Measurements from ENCODE around the gene TMEM218.
"Not testable (repeated sequence)": the region's sequence is repeated elsewhere in the genome, so short reads cannot be mapped to it uniquely, and the experiment has no call there.

The TMEM218 gene

DNA sequence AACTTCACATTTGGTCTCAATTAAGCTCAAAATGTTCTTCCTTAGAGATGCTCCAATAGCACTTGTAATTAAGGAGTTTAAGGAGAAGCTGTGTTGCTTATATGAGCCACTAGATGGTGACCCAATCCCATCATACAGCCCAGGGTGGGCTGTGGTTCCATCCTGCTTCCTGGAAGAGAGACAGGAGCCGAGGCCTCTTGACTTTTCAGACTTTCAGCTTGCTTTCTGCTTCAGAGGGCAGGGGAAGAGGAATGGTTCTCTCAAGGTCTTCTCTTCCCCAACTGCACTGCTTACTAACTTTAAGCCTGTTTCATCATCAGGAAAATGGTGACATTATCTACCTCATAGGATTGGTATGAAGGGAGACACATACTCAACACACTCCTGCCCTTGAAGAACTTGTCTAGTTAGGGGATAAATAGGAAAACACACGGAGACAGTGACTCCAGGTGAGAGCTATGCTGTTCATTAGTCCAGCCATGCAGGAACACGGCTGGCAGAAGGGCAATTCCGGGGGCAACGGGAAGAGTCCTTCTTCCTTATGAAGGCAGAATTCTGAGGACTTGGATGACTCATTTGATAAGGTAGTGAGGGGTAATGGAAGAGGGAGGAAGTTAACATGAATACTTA, 20.1 kb downstream of the TMEM218 start:
- in situ Hi-C loops (cut with MboI; ENCODE audit: low sequenced_read_pairs), result no loop called here

DNA sequence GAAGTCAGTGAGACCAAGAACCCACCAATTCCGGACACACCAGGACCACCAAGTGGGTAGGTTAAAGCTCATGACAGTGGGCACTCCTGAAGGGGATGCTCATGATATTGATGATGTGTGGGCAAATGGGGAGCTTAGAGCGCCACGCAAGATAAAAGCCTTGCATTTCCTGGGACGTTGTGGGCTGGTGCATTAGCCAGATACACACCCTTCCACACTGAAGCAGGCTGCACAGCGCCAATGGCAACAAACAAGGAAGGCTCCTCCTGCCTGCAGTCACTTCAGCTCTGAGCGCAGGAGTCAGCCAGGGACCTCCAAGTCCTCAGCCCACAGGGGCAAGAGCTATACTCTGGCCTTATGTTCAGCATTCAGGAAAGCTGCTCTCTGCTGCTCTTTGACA, 20.6 kb downstream of the TMEM218 start:
- in situ Hi-C loops (cut with MboI; ENCODE audit: low sequenced_read_pairs), result no loop called here

DNA sequence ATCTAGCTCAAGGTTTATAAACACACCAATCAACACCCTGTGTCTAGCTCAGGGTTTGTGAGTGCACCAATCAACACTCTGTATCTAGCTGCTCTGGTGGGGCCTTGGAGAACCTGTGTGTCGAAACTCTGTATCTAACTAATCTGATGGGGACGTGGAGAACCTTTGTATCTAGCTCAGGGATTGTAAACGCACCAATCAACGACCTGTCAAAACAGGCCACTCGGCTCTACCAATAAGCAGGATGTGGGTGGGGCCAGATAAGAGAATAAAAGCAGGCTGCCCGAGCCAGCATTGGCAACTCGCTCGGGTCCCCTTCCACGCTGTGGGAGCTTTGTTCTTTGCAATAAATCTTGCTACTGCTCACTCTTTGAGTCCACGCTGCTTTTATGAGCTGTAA, 21.3 kb downstream of the TMEM218 start:
- in situ Hi-C loops (cut with MboI; ENCODE audit: low sequenced_read_pairs), result not testable (repeated sequence)

DNA sequence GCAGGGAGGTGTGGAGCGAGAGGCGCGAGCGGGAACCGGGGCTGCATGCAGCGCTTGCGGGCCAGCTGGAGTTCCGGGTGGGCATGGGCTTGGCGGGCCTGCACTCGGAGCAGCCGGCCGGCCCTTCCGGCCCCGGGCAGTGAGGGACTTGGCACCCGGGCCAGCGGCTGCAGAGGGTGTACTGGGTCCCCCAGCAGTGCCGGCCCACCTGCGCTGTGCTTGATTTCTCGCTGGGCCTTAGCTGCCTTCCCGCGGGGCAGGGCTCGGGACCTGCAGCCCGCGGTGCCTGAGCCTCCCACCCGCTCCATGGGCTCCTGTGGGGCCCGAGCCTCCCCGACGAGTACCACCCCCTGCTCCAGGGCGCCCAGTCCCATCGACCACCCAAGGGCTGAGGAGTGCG, 21.9 kb downstream of the TMEM218 start:
- in situ Hi-C loops (cut with MboI; ENCODE audit: low sequenced_read_pairs), result not testable (repeated sequence)

DNA sequence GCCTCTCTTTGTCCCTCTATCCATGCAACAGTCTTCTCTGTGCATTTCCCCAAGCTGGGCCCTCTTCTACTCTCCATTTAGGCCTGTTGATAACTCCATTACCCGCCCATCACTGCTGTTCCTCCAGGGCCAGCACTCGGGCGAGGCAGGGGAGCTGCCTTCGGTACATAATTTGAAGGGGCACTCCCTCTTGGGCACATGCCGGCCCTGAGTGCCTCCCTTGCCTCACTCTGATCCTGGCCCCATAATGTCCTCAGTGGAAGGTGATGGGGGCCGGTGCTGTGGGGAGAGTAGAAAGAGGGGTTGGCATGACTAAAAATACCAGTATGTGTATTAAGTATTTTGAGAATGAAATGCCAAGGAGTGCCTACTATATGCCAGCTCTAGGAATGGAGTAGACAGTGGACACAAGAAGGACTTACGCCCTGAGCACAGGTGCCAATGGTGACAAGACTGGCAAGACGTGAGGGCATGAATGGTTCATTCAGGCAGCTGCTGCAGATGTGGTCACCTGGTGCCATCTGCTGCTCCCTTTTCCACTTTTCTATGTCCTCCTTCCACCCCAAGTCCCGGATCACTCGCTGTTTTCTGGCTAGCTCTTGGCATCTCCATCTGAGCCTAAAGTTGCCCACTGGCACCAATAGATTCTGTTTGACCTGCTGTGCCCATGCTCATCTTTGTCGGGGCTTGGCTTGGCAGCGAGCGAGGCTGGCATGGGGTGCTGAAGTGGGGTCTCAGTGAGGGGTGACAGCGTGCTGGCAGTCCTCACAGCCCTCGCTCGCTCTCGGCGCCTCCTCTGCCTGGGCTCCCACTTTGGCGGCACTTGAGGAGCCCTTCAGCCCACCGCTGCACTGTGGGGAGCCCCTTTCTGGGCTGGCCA, 22.6 kb downstream of the TMEM218 start:
- in situ Hi-C loops (cut with MboI; ENCODE audit: low sequenced_read_pairs), result no loop called here

DNA sequence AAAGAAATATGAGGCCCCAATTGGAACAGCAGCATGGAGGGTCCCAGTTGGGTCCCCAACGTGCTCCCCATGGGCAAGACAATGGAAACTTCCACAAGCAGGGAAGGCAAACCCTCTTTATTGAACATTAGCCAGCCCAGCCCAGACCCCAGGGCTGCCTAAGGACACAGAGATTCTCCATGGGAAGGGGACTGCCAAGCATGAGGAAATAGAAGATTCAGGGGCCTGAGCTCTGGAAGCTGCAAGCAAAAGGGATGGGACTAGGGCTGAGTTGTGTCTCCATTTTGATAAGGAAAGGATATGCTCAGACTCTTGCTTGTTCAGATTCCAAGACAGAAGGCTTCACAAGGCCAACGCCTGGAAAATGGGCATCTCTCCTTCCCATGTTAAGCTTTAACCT, 23.3 kb downstream of the TMEM218 start:
- in situ Hi-C loops (cut with MboI; ENCODE audit: low sequenced_read_pairs), result no loop called here

DNA sequence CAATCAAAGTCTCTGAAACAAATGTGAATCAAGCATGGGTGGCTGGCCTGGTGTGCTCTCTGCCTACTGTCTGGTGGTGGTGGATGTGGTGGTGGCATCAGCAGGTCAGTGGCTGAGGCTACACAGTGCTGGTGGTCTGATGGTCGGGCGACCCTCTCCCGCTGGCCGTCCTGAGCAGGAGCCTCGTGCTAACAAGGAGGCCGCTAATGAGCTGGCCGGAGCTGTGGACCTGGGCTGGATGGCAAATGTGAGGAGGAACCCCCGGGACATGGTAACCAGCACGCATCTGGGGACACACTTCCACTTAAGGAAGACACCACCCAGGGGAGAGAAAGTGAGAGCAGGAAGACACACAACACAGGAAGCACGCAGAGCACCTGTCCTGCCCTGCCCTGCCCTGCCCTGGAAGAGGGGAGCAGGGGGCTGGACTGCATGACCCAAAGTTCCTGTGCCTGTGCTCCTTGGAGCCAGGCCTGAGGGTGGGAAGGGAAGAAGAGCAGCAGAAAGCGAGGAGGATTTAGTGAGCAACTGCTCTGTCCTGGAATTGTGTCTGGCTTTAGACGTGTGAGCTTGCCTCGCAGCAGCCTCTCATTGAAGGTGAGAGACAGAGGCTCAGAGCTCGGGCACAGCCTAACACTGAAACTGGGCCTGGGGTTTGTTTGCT, 24.7 kb downstream of the TMEM218 start:
- in situ Hi-C loops (cut with MboI; ENCODE audit: low sequenced_read_pairs), result no loop called here

DNA sequence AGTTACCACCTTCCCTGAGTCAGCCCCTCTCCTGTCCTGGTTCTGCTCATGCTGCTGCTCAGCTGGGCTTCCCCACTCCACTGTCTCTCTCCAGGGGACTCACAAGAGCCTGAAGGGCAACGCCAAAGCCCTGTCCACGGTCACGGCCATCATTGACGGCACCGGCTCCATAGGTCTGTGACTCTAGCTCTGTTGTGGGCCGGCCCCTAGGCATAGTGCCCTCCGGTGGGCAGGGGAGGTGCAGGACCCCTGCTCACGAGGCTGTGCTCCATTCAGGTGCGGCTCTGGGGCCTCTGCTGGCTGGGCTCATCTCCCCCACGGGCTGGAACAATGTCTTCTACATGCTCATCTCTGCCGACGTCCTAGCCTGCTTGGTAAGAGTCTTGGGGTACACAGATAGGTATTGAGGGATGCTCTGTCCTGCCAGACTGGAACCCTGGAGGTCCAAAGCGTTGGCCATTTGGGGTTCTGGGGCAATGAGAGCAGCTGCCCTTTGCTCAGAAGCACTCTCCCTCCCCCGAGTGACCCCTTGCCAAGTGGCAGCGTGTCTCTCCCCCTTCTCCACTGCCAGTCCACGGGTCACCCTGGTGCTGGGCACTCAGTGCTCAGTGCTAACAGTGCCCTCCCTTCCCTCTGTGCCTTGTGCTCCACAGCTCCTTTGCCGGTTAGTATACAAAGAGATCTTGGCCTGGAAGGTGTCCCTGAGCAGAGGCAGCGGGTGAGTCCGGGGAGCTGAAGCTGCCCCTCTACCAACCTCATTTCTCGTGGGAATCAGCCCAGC, 25.9 kb downstream of the TMEM218 start:
- in situ Hi-C loops (cut with MboI; ENCODE audit: low sequenced_read_pairs), result no loop called here

DNA sequence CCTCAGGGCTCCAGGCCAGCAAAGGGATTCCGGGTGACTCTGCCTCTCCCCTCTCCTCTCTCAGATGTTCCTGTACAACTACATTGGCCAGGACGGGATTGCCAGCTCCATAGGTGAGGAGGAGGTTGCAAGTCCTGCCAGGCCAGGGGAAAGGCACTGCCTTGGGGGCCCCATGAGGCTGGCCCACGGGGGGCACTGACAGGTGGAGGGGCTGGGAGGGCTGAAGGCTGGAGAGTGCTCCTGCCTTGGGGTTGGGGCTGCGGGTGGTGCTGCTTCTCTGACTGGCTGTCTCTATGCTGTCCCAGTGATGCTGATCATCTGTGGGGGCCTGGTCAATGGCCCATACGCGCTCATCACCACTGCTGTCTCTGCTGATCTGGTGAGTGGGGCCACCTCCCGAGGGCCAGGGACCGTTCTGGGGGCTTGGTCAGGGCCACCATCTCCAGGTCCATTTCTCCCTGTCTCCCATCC, 26.6 kb downstream of the TMEM218 start:
- in situ Hi-C loops (cut with MboI; ENCODE audit: low sequenced_read_pairs), result no loop called here

DNA sequence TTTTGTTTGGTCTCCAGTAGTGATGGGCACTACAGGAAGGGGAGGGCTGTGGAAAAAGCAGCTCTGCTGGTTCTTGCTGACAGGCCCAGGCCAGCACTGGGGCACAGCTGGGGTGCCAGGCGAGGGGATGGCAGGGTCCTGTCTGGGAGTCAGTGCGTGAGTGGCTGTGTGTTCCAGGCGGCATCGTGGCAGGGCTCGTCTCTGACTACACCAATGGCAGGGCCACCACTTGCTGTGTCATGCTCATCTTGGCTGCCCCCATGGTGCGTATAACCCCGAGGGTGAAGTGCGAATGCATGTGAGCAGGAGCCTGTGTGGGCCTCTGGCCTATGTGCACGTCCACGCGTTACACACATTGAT, 27.4 kb downstream of the TMEM218 start:
- in situ Hi-C loops (cut with MboI; ENCODE audit: low sequenced_read_pairs), result no loop called here

DNA sequence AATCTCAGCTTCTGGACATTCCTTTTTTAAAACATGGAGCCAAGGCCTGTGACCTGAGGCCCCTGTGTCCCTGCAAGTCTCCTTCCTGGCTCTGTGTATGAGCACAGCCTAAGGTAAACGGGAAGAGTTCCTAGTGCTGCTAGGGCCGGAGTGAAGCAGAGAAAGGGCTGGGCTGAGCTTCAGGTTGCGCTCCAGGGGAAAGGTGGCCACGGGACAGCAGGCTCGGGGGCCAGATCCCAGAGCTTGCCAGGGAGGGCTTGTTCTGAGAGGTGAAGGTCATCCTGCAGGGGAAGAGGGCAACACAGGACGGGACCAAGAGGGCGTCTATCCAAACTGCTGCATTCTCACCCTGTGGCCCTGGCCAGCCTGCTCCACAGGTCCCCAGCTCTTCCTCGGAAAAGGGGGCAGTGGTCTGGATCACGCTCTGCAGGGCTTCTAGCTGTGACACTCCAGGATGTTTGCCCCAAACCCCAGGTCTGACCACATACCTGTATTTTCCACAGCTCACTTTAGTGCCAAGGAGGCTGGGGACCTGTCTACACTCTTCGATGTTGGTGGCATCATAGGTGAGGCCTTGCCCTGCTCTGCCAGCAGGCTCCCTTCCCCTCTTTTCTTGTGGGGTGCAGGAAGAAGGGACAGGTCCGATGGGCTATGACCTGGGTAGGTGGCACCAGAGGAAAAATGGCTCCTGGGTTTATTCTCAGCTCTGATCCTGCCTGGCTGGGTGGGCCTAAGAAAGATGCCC, 27.9 kb downstream of the TMEM218 start:
- in situ Hi-C loops (cut with MboI; ENCODE audit: low sequenced_read_pairs), result no loop called here

DNA sequence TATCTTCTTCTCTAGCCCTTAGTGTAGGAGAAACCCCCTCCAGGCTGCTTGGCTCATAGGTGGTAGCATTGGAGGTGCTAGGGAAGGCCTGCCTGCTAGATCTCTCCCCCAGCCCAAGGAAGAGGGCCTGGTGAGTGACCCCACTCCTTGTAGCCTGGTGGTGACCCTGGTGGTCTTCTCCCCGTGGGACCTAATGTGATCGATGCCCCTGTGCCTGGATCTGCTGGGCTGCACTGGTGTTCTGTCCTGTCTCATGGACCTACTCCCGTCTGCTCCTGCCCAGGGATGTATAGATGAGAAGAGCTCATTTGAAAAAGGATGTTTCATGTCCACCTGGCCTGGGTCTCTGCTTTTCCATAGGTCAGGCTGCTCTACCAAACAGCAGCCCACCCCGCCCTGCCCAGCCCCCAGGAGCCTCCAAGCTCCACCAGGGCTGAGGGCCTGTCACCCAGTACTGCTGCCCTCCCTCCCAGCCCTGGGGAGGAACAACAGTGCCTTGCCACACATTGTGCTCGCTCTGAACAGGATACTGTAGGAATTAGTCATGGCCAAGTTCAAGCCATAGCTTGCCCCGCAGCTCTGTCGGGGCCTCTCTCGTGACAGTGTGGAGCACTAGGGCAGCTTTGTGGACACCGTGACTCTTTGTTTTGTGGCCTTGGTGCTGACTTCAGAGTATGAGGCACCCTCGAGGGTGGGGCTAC, 28.7 kb downstream of the TMEM218 start:
- in situ Hi-C loops (cut with MboI; ENCODE audit: low sequenced_read_pairs), result no loop called here

DNA sequence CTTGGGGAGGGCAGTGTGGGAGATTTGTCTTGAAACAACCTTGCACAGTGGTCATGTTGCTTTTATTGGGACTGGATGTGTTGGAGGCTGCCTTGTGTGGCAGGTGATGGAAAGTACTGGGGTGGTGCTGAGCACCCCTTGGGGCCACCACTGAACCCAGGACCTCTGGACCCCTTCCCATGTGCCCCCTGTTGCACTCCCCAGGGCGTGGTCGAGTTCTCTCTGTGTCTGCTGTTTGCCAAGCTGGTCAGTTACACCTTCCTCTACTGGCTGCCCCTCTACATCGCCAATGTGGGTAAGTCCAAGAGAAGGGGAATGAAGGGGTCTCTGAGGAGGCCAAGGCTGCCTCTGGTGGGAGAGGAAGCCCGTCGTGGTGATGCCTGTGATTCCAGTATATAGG, 29.4 kb downstream of the TMEM218 start:
- in situ Hi-C loops (cut with MboI; ENCODE audit: low sequenced_read_pairs), result no loop called here

DNA sequence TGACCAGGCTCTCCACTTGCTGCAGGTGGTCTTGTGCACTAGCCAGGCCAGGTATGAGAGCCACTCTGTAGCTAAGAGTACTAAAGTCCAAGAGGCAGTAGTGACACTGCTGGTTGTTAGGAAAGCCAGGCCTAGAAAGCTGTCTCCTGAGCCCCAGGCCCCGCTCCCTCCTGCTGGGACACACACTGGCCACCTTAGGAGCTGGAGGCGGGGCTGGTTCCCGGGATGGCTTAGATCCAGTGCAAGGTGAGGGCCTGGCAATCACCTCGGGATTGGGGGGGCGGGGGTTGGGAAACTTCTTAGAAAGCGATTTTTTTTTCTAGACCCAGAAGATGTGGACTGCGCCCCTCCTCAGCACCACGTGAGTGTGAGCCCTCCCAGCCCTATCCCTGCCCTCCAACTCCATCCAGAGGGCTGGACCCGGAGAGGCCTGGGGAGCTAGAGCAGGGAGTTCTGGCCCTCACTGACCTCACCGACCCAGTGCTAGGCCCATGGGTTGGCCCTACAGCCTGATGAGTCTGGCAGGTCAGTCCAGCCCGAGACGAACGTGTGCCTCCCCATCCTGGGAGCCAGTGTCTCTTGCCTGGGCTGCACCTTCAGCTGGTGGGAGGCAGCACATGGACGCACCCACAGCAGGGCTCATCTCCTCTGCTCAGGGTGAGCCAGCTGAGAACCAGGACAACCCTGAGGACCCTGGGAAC, 30.2 kb downstream of the TMEM218 start:
- in situ Hi-C loops (cut with MboI; ENCODE audit: low sequenced_read_pairs), result no loop called here

DNA sequence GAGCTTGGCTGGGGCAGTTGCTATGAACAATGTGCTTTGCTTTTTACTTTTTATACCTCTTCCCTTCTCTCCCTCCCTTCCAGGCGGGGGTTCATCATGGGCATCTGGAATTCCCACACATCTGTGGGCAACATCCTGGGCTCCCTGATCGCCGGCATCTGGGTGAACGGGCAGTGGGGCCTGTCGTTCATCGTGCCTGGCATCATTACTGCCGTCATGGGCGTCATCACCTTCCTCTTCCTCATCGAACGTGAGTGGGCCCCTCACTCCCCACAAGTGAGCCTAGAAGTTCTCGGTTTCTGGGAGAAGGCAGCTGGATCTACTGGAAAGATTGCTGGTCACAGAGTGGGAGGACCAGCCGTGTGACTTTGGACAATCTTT, 30.9 kb downstream of the TMEM218 start:
- in situ Hi-C loops (cut with MboI; ENCODE audit: low sequenced_read_pairs), result no loop called here

DNA sequence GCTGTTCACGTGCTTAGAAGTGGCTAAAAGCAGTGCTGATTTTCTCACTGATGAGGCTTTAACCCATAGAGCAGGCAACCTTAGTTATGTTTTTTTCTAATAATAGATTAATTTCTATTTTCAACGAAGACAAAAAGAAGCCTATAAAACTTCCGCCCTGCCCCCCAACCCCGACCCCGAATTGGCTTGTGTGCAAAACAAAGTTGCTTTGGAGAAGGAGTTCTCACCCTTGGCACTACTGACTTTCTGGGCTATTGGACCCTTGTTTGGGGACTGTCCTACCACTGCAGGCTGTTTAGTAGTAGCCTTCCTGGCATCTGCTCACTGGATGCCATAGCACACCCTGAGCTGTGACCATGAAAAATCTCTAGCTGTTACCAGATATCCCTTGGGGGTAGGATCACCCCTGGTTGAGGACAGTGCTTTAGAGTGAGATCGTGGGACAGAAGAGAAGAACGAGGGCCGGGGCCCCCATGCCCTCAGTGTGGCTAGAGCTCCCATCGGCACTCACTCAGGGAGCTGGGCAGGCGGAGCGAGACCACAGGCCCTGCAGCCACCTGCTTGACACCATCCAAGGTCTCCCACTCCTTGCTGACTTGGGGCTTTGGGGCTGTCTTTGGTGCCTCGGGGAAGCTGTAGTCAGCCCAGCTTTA, 31.4 kb downstream of the TMEM218 start:
- in situ Hi-C loops (cut with MboI; ENCODE audit: low sequenced_read_pairs), result no loop called here

DNA sequence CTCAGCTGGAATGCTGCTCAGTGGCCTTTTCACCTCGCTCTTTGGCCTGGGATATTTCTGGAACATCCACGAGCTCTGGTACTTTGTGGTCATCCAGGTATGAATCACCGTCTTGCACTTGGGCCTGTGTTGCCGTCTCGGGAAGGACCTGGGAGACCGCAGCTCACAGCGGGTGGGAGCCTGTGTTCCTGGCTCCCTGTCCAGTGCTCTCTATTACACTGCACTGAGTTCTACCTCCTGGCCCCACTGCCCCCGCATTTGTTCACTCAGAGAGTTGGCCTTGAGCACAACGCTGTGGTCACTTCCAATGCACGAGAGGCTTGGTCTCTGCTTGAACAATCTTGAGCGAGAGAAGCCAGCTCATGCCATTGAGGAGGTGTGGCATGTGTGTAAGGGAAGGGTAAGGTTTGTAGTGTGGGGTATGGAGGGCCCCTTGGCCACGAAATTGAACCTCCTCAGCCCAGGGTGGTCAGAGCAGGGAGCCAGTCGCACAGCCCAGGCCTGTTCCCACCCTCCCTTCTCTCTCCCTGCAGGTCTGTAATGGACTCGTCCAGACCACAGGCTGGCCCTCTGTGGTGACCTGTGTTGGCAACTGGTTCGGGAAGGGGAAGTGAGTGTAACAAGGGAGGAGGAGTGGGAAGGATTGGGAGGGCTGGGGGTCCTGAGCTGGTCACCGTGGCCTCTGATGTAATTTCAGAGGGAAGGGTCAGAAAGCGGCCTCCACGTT, 32.1 kb downstream of the TMEM218 start:
- in situ Hi-C loops (cut with MboI; ENCODE audit: low sequenced_read_pairs), result no loop called here

DNA sequence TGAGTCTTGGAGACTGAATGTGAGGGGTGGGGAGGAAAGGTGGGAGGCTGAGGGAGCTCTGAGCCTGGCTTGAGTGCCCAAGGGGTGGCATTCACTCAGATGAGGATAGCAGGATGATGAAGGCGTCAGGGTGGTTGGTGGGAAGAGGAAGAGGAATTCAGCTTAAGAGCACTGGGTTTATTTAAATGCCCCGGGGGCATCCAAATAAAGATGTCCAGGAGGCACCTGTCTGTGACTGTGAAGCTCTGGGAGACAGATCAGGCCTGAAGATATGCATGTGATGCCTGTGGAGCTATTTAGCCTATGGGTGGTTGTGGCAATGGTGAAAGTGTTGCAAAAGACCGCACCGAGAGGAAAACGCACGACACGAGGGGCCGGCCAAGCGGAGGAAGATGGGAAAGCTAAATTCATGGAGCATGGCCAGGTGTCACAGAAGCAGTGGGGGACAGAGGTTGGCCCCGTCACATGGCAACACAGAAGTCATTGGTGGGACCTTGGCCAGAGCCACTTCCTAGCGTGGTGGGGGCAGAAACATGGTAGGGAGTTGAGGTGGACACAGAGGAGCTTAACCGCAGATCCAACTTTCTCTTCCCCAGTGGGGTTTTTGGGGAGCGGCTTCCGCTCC, 32.8 kb downstream of the TMEM218 start:
- in situ Hi-C loops (cut with MboI; ENCODE audit: low sequenced_read_pairs), result no loop called here
